Measurements from ENCODE around the gene GNAZ. TPM values are rescaled to one million over a fixed set of nuclear protein-coding genes. Genes with fewer than 3 reads are reported as not detected.

GNAZ gene
- polyA plus RNA-seq, 1 donor from 2014 or later: 52.0 TPM

- no peaks in the 10 kb centered on the region for H3K79me2 ChIP-seq (replicated peaks; ENCODE audit: insufficient read depth, low read length)
- no peak overlapping the region for H3K27ac ChIP-seq (ENCODE audit: low read length)
- no peaks in the 10 kb centered on the region for H4K20me1 ChIP-seq (ENCODE audit: insufficient read depth)
- H2AFZ ChIP-seq (ENCODE audit: low read depth, low read length): no peak overlapping the region
- no peak overlapping the region for H3K4me2 ChIP-seq (ENCODE audit: low read length)
- TF ChIP-seq EP300 (conservative IDR thresholded peaks at IDR 0.05; ENCODE audit: poor library complexity, severe bottlenecking) (no peak), TAF1 (IDR thresholded peaks at IDR 0.05; ENCODE audit: low read depth) (no peak), POLR2AphosphoS5 (IDR thresholded peaks at IDR 0.05) (no peak), REST (IDR thresholded peaks at IDR 0.05; ENCODE audit: borderline replicate concordance) (no peak), RAD21 (conservative IDR thresholded peaks at IDR 0.05) (no peak), EZH2 (IDR thresholded peaks at IDR 0.05; ENCODE audit: borderline replicate concordance, insufficient read depth, low read length, poor library complexity, severe bottlenecking) (no peak)
- no peaks in the 10 kb centered on the region for H3F3A ChIP-seq (ENCODE audit: insufficient read depth, low read length, poor library complexity, severe bottlenecking)
- no peaks in the 10 kb centered on the region for H3K36me3 ChIP-seq (ENCODE audit: insufficient read depth, low read length)
- no peak overlapping the region for H3K9ac ChIP-seq (ENCODE audit: low read length)
- no peaks in the 10 kb centered on the region for H3K27me3 ChIP-seq (ENCODE audit: insufficient read depth, low read depth, low read length)
- H3K9me3 ChIP-seq (ENCODE audit: low read length): no peaks in the 10 kb centered on the region
- no peak overlapping the region for H3K4me3 ChIP-seq (ENCODE audit: low read length)
- H3K9me2 ChIP-seq (ENCODE audit: insufficient read depth, low read length): no peaks in the 10 kb centered on the region
Observed at GRCh38 chr22:23038902-23039301, 31.4 kb upstream of the GNAZ start.

- Histone ChIP-seq H3F3A (ENCODE audit: insufficient read depth, low read length, poor library complexity, severe bottlenecking) (no peaks in the 10 kb centered on the region), H3K27me3 (ENCODE audit: insufficient read depth, low read depth, low read length) (no peaks in the 10 kb centered on the region), H3K4me3 (ENCODE audit: low read length) (no peak overlapping the region), H3K9me2 (ENCODE audit: insufficient read depth, low read length) (no peaks in the 10 kb centered on the region), H2AFZ (ENCODE audit: low read depth, low read length) (no peak overlapping the region), H3K9me3 (ENCODE audit: low read length) (peaks cover under 1% of the 10 kb centered on the region), H3K36me3 (ENCODE audit: insufficient read depth, low read length) (no peaks in the 10 kb centered on the region), H3K4me2 (ENCODE audit: low read length) (no peak overlapping the region), H4K20me1 (ENCODE audit: insufficient read depth) (no peaks in the 10 kb centered on the region), H3K27ac (ENCODE audit: low read length) (no peak overlapping the region), H3K9ac (ENCODE audit: low read length) (no peak overlapping the region), H3K79me2 (replicated peaks; ENCODE audit: insufficient read depth, low read length) (no peaks in the 10 kb centered on the region)
- TF ChIP-seq EP300 (conservative IDR thresholded peaks at IDR 0.05; ENCODE audit: poor library complexity, severe bottlenecking) (no peak), CTCF (IDR thresholded peaks at IDR 0.05; ENCODE audit: poor library complexity, severe bottlenecking) (no peak), MXI1 (conservative IDR thresholded peaks at IDR 0.05; ENCODE audit: poor library complexity, severe bottlenecking) (no peak), EZH2 (IDR thresholded peaks at IDR 0.05; ENCODE audit: borderline replicate concordance, insufficient read depth, low read length, poor library complexity, severe bottlenecking) (no peak), TAF1 (IDR thresholded peaks at IDR 0.05; ENCODE audit: low read depth) (no peak), RAD21 (conservative IDR thresholded peaks at IDR 0.05) (no peak), REST (IDR thresholded peaks at IDR 0.05; ENCODE audit: borderline replicate concordance) (no peak), SMC3 (conservative IDR thresholded peaks at IDR 0.05; ENCODE audit: poor library complexity) (no peak), POLR2AphosphoS5 (IDR thresholded peaks at IDR 0.05) (no peak)
Observed at GRCh38 chr22:23042179-23042578, 28.1 kb upstream of the GNAZ start.
